ENCODE measurements around the gene IDH3A. TPM values are rescaled to one million over a fixed set of nuclear protein-coding genes. Genes with fewer than 3 reads are reported as not detected.

IDH3A gene
- total RNA-seq, 1 experiment from 2014 or later = 40.2 TPM

DNA sequence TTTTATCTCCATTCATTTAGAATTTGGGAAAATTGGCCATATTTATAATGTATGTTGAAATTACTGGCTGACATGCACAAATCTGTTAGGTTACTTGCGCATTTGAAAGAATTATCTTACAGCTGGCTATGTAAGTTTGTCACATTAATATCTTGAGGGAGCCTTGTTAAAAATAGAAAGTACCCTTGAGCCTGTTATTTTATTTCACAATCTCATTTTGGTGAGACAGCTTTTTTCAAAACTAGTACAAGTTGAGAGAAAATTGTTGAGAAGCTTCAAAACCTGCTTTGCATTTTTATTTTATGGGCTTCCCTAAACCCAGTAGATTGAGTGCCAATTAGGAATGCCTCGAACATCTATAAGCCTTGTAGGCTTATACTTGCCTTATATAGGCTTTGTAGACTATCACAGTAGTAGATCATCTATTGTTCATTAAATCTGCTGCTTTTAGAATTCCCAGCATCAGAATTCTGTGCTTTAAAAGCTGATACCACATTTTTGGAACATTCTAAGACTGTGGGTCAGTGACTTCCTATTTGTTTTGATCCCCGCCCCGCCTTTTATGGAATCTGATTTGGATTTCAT, 6.3 kb downstream of the IDH3A start:
- no peak for TF ChIP-seq CTCF (conservative IDR thresholded peaks at IDR 0.05)
- H3K23me2 ChIP-seq (ENCODE audit: insufficient read length, low read depth, low read length, poor library complexity, severe bottlenecking) = no peaks in the 10 kb centered on the region
- no peak overlapping the region for H3K4ac ChIP-seq (ENCODE audit: low read depth, low read length)
- no peak overlapping the region for H3K27ac ChIP-seq (ENCODE audit: insufficient read length, low read depth, low read length)
- no peak overlapping the region for H3K14ac ChIP-seq (ENCODE audit: insufficient read depth, low read length)
- H3K79me2 ChIP-seq (ENCODE audit: insufficient read depth, low read length) = no peaks in the 10 kb centered on the region
- no peak overlapping the region for H2BK120ac ChIP-seq (ENCODE audit: low read depth, low read length, poor library complexity, severe bottlenecking)
- H2AFZ ChIP-seq (ENCODE audit: low read length) = no peak overlapping the region
- Mint-ChIP-seq H3K27ac (no peak overlapping the region), H3K4me1 (peaks cover 26 to 35% of the 10 kb centered on the region in 2 experiments), H3K4me3 (no peak overlapping the region), H3K27me3 (ENCODE audit: low read depth) (no peaks in the 10 kb centered on the region; the same call in 1 of the 2 replicates), H3K9me3 (no peaks in the 10 kb centered on the region), H3K36me3 (ENCODE audit: insufficient read depth in 1 of 3, low read depth in 3 of 3) (peaks cover 0 to 13% (median 1%) of the 10 kb centered on the region in 3 experiments; a peak in 3 of 7 replicates)
- no peaks in the 10 kb centered on the region for H3K79me1 ChIP-seq (ENCODE audit: insufficient read depth, low read depth, low read length, poor library complexity, severe bottlenecking)
- H3K4me2 ChIP-seq (ENCODE audit: insufficient read depth, insufficient read length, low read length) = no peak overlapping the region
- H3K18ac ChIP-seq (ENCODE audit: insufficient read length, low read depth, low read length) = no peak overlapping the region
- WGBS (ENCODE audit: extremely low coverage, insufficient read length, low lambda C conversion rate) = no CpG with 5 or more reads among the region's 4 CpGs
- H3T11ph ChIP-seq (ENCODE audit: low read length) = no peak overlapping the region
- H3K56ac ChIP-seq (ENCODE audit: insufficient read length, low read depth, low read length) = no peak overlapping the region
- no peak overlapping the region for H2BK20ac ChIP-seq (ENCODE audit: low read depth, low read length, poor library complexity, severe bottlenecking)
- no peaks in the 10 kb centered on the region for H3K4me1 ChIP-seq (ENCODE audit: insufficient read depth, low read length)
- H3K9me3 ChIP-seq (ENCODE audit: control insufficient read depth, low read depth, low read length) = no peaks in the 10 kb centered on the region
- no peak overlapping the region for H2BK15ac ChIP-seq (ENCODE audit: low read depth, low read length)
- no peak overlapping the region for H4K91ac ChIP-seq (ENCODE audit: insufficient read length, low read depth, low read length)
- DNase-seq = no peak
- H2BK12ac ChIP-seq (ENCODE audit: insufficient read length, low read depth, low read length) = no peak overlapping the region
- no peak overlapping the region for H3K9ac ChIP-seq (ENCODE audit: extremely low read depth, insufficient read length, low read length)
- no peaks in the 10 kb centered on the region for H3K27me3 ChIP-seq (ENCODE audit: insufficient read depth, low read length)
- no peak overlapping the region for H4K5ac ChIP-seq (ENCODE audit: insufficient read length, low read depth, low read length)
- H4K20me1 ChIP-seq (ENCODE audit: control insufficient read depth, insufficient read depth, insufficient read length) = no peaks in the 10 kb centered on the region
- H2AK5ac ChIP-seq (ENCODE audit: insufficient read length, low read length) = no peak overlapping the region
- H2BK5ac ChIP-seq (ENCODE audit: insufficient read length, low read length) = no peak overlapping the region
- no peak overlapping the region for H4K8ac ChIP-seq (replicated peaks; ENCODE audit: insufficient read length, low read depth, low read length)
- H3K23ac ChIP-seq (ENCODE audit: insufficient read length, low read depth, low read length) = no peak overlapping the region
